AG08395 (cell line): ENCODE measurements around the gene THRA.

Source experiments
- DNase-seq: peaks from one replicate; pipeline ENCODE4 v3.0.0; 2012; ENCODE audit warnings: mixed read lengths, low spot score

Gene THRA

GRCh38 chr17:40099619-40100418 is 37.1 kb downstream of the THRA start:
- DNase-seq, result no peak

GRCh38 chr17:40100419-40100668 is 37.6 kb downstream of the THRA start, which contains the start of gene NR1D1:
TSS of gene NR1D1 (minus strand) at chr17:40100589. CDS start at chr17:40100094, 495 bp downstream.
- no peak for DNase-seq

- peak; percentile 98 for DNase-seq
These were observed 38.1 kb downstream of the THRA start for GRCh38 chr17:40100669-40101366.

- DNase-seq, result no peak
These were observed 38.8 kb downstream of the THRA start for GRCh38 chr17:40101367-40102210.

GRCh38 chr17:40103071-40103661 is 40.4 kb downstream of the THRA start:
- no peak for DNase-seq

- no peak for DNase-seq
These were observed 40.9 kb downstream of the THRA start for GRCh38 chr17:40103688-40104087.

GRCh38 chr17:40104594-40105486 is 42.1 kb downstream of the THRA start:
- DNase-seq, result no peak

- DNase-seq, result no peak
These were observed 43.3 kb downstream of the THRA start for GRCh38 chr17:40105861-40106759.

- no peak for DNase-seq
These were observed 44.2 kb downstream of the THRA start for GRCh38 chr17:40106760-40107521.

- DNase-seq, result no peak
These were observed 44.9 kb downstream of the THRA start for GRCh38 chr17:40107522-40108174.

GRCh38 chr17:40108970-40109824 is 46.4 kb downstream of the THRA start:
- DNase-seq, result no peak

- no peak for DNase-seq
These were observed 47.5 kb downstream of the THRA start for GRCh38 chr17:40110026-40110845.

GRCh38 chr17:40111221-40112128 is 48.7 kb downstream of the THRA start:
- peak; percentile 89 for DNase-seq

- DNase-seq, result no peak
These were observed 49.5 kb downstream of the THRA start for GRCh38 chr17:40112191-40112711.

GRCh38 chr17:40112718-40113109 is 49.9 kb downstream of the THRA start:
- DNase-seq, result no peak
